ENCODE results near the gene CCL14. TPM values are rescaled to one million over a fixed set of nuclear protein-coding genes. Genes with fewer than 3 reads are reported as not detected.
A peak's percentile ranks its signal among the peaks of the same experiment; 100 is the strongest.
"Not testable (repeated sequence)": the region's sequence is repeated elsewhere in the genome, so short reads cannot be mapped to it uniquely, and the experiment has no call there.

CCL14 gene
- total RNA-seq, 1 donor from 2014 or later, result not detected

GRCh38 chr17:35947156-35947585 lies 39.4 kb downstream of the CCL14 start:
- DNase-seq (ENCODE audit: low spot score in 2 of 2) (peak in 1 of 2 donors; percentile 18), FAIRE-seq (no peak)

GRCh38 chr17:35944151-35944550 lies 42.4 kb downstream of the CCL14 start:
- DNase-seq (ENCODE audit: low spot score in 2 of 2) (no peak), FAIRE-seq (no peak)

- DNase-seq (ENCODE audit: low spot score in 2 of 2) (no peak), FAIRE-seq (no peak)
Observed at GRCh38 chr17:35943537-35943936, 43.0 kb downstream of the CCL14 start, which contains the start of gene LYZL6. LYZL6 (minus strand) TSS chr17:35943713; CDS start chr17:35939356, 4,357 bp downstream.

GRCh38 chr17:35942588-35943186 lies 43.8 kb downstream of the CCL14 start:
- FAIRE-seq (no peak), DNase-seq (ENCODE audit: low spot score in 2 of 2) (no peak)

DNA sequence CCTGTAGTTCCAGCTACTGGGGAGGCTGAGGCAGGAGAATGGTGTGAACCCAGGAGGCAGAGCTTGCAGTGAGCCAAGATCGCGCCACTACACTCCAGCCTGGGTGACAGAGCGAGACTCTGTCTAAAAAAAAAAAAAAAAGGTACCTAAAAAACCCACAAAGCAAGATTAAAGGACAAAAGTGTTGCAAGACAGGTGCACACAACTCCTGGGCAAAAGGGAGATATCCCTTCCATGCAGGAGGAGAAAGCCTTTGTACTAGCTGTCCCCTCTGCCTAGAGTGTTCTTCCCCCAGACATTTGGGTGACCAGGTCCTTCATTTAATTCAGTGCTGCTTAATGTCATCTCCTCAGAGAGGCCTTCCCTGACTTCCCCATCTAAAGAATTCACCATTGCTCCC lies 48.0 kb downstream of the CCL14 start:
- FAIRE-seq; DNase-seq (ENCODE audit: low spot score in 2 of 2): not testable (repeated sequence)

GRCh38 chr17:35936063-35936462 lies 50.5 kb downstream of the CCL14 start:
- no peak for DNase-seq (ENCODE audit: low spot score in 2 of 2)

DNA sequence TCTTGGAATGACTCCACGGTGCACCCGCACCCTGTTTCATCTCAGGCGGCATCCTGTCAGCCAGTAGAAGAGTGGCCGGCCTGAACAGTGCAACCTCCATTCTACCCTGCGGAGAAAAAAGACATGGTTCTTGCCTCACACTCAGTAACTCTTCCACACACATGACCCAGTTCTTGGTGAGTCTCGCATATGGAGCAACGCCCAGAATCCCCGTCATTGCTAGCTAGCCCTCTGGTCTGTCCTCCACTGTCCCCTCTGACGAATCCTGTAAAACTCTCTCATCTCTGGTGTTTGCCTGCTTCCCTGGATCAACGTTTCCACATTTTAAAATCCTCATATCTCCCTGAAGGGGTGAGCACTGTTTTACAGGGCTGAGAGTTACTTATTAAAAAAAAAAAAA lies 51.8 kb downstream of the CCL14 start:
- DNase-seq (ENCODE audit: low spot score in 2 of 2) (no peak), FAIRE-seq (no peak)

More at GRCh38 chr17:35936063-35936462, 50.5 kb downstream of the CCL14 start:
- no peak for FAIRE-seq

Other genes with a start within 250 kb of the CCL14 start
- gene GAS2L2, start 233.5 kb downstream of the CCL14 start, total RNA-seq, result under 0.01 TPM
- 0.41 TPM for gene C17orf50, start 225.8 kb downstream of the CCL14 start, total RNA-seq
- gene MMP28, start 191.1 kb downstream of the CCL14 start, total RNA-seq, result 9.4 TPM
- gene TAF15, start 177.2 kb downstream of the CCL14 start, total RNA-seq, result 48.1 TPM
- not detected for gene HEATR9, start 117.8 kb downstream of the CCL14 start, total RNA-seq
- not detected for gene CCL5, start 106.4 kb downstream of the CCL14 start, total RNA-seq
- 0.41 TPM for gene RDM1, start 56.0 kb downstream of the CCL14 start, total RNA-seq
- not detected for gene LYZL6, start 43.0 kb downstream of the CCL14 start, total RNA-seq
- not detected for gene CCL16, start 5.2 kb downstream of the CCL14 start, total RNA-seq
- not detected for gene CCL15, start 14.8 kb upstream of the CCL14 start, total RNA-seq
- gene CCL23, start 31.2 kb upstream of the CCL14 start, total RNA-seq, result not detected
- not detected for gene CCL18, start 77.5 kb upstream of the CCL14 start, total RNA-seq
- gene CCL3, start 103.4 kb upstream of the CCL14 start, total RNA-seq, result 2.0 TPM
- 1.2 TPM for gene CCL4, start 117.1 kb upstream of the CCL14 start, total RNA-seq
- gene TBC1D3B, start 189.9 kb upstream of the CCL14 start, total RNA-seq, result 1.6 TPM
- 0.82 TPM for gene CCL3L1, start 210.0 kb upstream of the CCL14 start, total RNA-seq
- gene CCL4L2, start 224.3 kb upstream of the CCL14 start, total RNA-seq, result 2.4 TPM